Measurements from ENCODE around the gene HOXB13.
A peak's percentile ranks its signal among the peaks of the same experiment; 100 is the strongest.

The HOXB13 gene

GRCh38 chr17:48728232-48729231 is at the start of gene HOXB13:
HOXB13 (minus strand) TSS chr17:48728750; CDS start chr17:48728593, 157 bp downstream.
- ATAC-seq (no peak), DNase-seq (peak; percentile 54)

DNA sequence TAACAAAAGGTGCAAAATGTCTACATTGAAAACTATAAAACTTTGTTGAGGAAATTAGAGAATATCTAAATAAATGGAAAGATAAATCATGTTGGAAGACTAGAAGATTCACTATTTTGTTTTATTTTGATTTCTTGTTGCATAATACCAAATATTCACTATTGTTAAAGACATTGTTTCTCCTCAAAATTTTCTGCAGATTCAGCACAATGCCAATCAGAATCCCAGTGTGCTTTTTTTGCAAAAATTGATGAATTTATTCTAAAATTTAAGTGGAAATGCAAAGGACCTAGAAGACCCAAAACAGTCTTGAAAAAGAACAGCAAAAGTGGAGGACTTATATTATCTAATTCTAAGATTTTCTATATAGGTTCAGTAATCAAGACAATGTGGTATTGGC is 48.1 kb upstream of the HOXB13 start:
- no peak for ATAC-seq

DNA sequence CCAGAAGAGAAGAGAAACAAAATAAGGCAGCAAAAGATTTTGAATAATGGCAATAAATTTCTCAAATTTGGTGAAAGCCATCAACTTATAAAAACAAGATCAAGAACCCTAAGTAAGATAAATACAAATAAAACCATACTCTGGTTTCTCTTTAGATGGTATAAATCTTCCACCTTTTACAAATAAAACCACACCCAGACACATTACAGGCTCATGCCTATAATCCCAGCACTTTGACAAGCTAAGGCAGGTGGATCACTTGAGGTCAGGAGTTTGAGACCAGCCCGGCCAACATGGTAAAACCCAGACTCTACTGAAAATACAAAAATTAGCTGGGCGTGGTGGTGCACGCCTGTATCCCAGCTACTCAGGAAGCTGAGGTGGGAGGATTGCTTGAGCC is 44.7 kb upstream of the HOXB13 start:
- no peak for ATAC-seq

More for the DNA sequence above, 48.1 kb upstream of the HOXB13 start:
- DNase-seq, result no peak

GRCh38 chr17:48770954-48771353 is 42.4 kb upstream of the HOXB13 start:
- DNase-seq, result no peak
- ATAC-seq, result no peak

More for the DNA sequence above, 44.7 kb upstream of the HOXB13 start:
- DNase-seq, result no peak

DNA sequence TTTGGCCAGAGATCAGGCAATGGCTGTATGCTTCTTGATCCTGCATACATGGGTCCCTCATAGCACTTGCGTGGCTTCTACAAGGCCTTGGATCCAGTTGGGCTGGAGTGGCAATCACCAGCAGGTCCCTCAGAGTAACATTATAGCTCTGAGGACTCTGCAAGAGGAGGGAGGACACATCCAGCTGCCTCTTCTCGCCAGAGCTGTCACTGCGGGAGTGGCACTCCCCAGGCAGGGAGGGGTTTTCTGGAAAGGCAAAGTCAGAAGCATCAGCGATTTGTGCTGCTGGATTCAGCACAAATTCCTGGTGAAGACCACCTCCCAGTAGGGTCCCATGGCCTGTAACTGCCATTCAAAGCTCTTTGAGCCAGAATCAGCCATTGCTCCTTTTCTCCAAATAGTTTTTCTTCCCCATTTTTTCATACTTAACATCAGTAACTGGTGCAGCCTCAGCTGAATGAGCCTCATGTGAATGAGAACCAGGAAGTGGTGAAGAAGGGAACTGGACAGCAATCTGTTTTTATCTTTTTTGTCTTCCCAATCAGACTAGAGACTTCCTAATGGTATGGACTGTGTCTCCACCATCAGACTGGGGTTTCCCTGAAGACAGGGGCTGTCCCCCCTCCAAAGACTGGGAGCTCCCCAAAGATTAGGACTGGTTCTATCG is 40.6 kb upstream of the HOXB13 start:
- DNase-seq, result no peak
- no peak for ATAC-seq

DNA sequence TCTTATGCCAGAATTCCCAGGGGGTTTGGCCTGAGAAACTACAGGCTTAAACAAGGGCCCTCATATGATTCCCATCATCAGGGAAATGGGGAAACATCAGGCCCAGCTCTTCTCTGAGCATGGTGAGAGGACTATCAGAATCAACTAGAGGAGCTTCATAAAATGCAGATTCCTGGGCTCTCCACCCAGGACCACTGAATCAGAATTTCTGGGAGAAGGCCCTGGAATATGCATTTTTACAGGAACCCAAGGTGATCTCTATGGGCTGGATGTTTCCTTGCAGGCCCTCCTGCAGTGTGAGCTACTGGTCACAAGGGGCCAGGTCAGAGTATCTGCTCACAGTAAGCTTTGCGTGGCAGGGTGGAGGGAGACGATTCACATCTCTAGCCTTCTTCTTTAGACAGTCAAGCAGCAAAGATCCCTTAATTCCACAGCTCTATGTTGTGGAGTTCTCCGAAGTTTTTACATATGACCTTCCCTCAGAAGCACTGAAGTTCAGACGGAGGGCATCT is 38.8 kb upstream of the HOXB13 start:
- DNase-seq, result no peak
- ATAC-seq, result no peak

GRCh38 chr17:48761114-48761513 is 32.6 kb upstream of the HOXB13 start:
- no peak for ATAC-seq
- DNase-seq, result no peak

DNA sequence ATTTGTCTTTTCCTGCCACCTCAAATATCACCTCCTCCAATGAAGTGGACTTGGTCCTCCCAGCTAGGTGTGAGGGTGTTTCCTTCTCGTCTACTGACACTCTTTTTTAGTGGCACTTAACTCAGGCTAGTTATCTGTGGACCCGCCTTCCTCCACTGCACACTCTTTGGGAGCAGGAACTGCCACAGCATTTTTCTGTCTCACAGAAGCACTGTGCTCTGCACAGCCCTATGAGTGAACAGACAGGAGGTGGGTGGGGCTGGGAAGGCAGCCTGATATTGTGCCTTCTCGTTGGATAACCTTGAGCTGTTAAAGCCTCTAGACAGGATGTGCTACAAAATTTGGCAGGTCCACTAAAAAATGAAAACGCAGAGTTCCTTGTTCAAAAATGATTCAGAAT is 31.9 kb upstream of the HOXB13 start:
- DNase-seq, result no peak
- no peak for ATAC-seq

DNA sequence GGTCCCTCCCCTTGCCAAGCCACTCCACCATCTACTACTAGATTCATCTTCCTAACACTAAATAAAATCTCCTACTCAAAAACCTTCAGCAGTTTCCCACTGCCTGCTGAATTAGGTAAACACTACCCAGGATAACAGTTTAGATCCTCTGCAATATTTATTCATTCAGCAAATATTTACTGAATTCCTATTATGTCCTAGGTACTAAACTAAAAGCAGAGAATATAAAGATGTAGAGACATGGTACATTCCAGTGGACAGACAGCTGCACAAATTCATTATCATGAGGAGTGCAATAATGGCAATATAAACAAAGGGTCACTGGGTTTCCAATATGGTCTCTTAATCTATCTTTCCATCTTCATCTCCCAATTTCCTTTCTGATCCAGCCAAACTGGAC is 30.7 kb upstream of the HOXB13 start:
- ATAC-seq, result no peak
- no peak for DNase-seq

GRCh38 chr17:48757524-48757961 is 29.0 kb upstream of the HOXB13 start:
- ATAC-seq (no peak), DNase-seq (no peak)

GRCh38 chr17:48756830-48757251 is 28.3 kb upstream of the HOXB13 start:
- DNase-seq (no peak), ATAC-seq (no peak)

DNA sequence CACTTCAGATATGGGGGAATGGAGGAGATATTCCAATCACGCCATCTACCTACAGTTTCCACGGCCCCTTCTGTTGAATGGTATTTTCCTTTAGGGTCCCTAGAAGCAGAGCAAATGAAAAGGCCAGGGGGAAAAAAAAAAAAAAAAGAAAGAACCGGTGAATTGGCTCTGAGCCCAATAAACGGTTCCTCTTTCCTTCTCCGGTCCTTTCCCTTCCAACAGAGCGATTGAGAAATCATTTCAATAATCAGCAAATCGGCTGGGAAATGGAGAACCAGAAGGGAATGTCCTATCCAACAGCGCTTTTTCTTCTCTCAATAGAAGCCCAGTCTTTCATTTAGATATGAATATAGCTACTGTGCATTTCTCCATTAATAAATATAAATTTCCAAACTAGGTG is 26.8 kb upstream of the HOXB13 start:
- ATAC-seq, result no peak

GRCh38 chr17:48754500-48755261 is 26.1 kb upstream of the HOXB13 start:
- no peak for ATAC-seq
- no peak for DNase-seq

More for the DNA sequence above, 26.8 kb upstream of the HOXB13 start:
- DNase-seq, result no peak

- ATAC-seq, result no peak
- no peak for DNase-seq
These were observed 25.4 kb upstream of the HOXB13 start for GRCh38 chr17:48753794-48754499.

DNA sequence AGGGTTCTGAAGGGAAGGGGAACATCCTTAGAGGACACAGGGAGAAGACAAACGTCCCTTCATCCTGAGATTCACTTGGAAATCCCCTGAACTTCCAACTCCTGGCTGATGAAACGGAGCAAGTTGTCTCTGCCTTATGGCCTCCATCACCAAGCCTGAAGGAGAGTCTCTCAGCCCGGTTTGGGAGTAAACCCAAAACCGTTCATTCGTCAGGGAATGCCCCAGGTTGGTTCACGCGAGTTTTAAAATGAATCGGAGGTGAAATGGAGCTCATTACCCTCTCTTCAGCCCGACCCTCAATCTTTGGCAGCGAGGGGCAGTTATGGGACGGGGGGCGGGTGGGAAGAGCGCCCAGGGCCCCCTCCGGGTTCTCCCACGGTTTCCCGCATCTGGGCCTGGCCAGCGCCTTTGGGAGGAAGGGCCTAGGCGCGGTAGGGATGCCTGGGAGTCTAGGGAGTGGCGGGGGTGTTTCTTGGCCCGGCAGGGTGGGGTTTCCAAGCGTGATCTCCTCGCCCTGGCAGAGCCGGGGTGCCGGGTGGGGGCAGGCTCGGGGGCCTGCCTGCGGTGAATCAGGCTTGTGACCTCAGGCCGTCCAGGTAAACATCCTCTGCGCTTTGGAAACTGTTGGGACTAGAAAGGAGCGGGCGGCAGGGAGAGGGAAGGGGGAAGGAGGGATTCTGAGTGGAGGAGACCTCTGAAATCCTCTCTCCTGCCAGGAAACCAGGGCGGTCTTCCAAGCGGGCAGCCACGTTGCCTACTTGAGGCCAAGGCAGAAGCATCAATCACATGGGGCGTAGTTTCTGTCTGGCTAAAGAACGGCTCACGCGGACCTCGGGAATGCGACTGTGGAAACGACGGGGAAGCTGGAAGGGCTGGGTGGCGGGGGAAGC is 24.1 kb upstream of the HOXB13 start:
- DNase-seq, result no peak
- no peak for ATAC-seq

DNA sequence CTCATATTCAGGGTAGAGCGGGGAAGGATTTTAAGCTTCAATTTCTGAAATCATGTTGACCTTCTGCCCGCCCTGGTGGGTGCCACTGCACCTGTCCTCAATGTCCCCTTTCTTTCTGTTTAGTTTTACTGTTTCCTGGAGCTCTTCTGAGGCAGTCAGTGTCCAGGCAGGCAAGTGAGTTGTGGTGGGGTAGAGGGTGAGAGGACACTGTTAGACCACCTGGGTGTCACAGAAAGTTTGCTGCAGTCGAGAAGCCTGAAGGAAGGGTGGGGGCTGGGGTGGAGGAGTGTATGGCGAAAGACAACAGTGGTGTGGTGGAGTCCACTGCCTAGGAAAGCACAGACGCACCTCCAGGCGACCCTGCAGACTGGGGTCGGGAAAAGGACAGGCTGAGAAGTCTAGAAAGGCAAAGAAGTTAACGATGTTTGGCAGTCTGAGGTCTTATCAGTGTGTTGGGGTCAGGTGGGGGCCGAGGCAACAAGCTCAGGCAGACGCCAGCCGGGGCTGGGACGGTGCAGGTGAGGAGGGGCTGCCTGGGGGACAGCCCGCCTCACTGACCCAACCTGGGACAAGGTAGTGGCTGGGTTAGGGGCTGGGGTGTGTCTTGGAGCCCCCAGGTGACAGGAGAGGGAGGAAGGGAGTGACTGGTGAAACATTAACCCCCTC is 23.3 kb upstream of the HOXB13 start:
- no peak for DNase-seq
- ATAC-seq, result no peak

GRCh38 chr17:48751172-48751571 is 22.6 kb upstream of the HOXB13 start:
- ATAC-seq (no peak), DNase-seq (no peak)

GRCh38 chr17:48749621-48750553 is 21.3 kb upstream of the HOXB13 start:
- ATAC-seq, result no peak
- no peak for DNase-seq
